ENCODE data around the gene RPL13A. TPM values are rescaled to one million over a fixed set of nuclear protein-coding genes. Genes with fewer than 3 reads are reported as not detected.

RPL13A gene
- total and polyA plus RNA-seq, 12 donors = 1,750 to 3,504 (median 2,569) TPM

- Histone ChIP-seq H3K4me1 (replicated peaks in 1 of 2) (peaks cover 0 to 6% of the 10 kb centered on the region in 2 donors), H3K9me3 (replicated peaks in 1 of 3) (no peaks in the 10 kb centered on the region), H3K27ac (no peak overlapping the region), H3K27me3 (no peaks in the 10 kb centered on the region), H3K36me3 (replicated peaks in 1 of 2) (peaks cover 0 to 8% of the 10 kb centered on the region in 2 donors), H3K4me3 (no peak overlapping the region)
- no peak for DNase-seq
- intact Hi-C loops (cut with DNase I) = no loop called here
- TF ChIP-seq POLR2A (IDR thresholded peaks at IDR 0.05) = no peak
- no peak for TF ChIP-seq CTCF (IDR thresholded peaks at IDR 0.05)
- WGBS, 4 donors = 89 to 93% (median 89%) methylated on average over 13 to 22 of the region's 22 CpGs
These were observed 37.5 kb downstream of the RPL13A start for GRCh38 chr19:49524812-49525455.

- intact Hi-C loops (cut with DNase I) = no loop called here
- peak overlapping the region in 2 of 4 donors; percentile 23 to 55 for H3K4me3 ChIP-seq
- peaks cover 6 to 8% of the 10 kb centered on the region in 2 donors for H3K4me1 ChIP-seq (replicated peaks in 1 of 2)
- no peak for TF ChIP-seq CTCF (IDR thresholded peaks at IDR 0.05)
- TF ChIP-seq POLR2A (IDR thresholded peaks at IDR 0.05) = no peak
- peak overlapping the region in 2 of 5 donors; percentile 73 to 88 for H3K27ac ChIP-seq
- WGBS, 4 donors = 35 to 66% (median 50%) methylated on average over 20 to 25 of the region's 25 CpGs
- H3K27me3 ChIP-seq = no peaks in the 10 kb centered on the region
- peak in 3 of 7 donors; percentile 31 to 53 (median 33) for DNase-seq
- H3K36me3 ChIP-seq (replicated peaks in 1 of 2) = no peaks in the 10 kb centered on the region
- no peaks in the 10 kb centered on the region for H3K9me3 ChIP-seq (replicated peaks in 1 of 3)
These were observed 40.9 kb downstream of the RPL13A start for GRCh38 chr19:49528211-49528771.

GRCh38 chr19:49530708-49531107 is 43.3 kb downstream of the RPL13A start:
- H3K27me3 ChIP-seq = no peaks in the 10 kb centered on the region
- H3K27ac ChIP-seq = no peak overlapping the region
- H3K4me3 ChIP-seq = no peak overlapping the region
- WGBS, 4 donors = 90 to 94% (median 93%) methylated on average over 3 to 7 of the region's 7 CpGs
- H3K9me3 ChIP-seq (replicated peaks in 1 of 3) = no peaks in the 10 kb centered on the region
- TF ChIP-seq CTCF (IDR thresholded peaks at IDR 0.05) (no peak), POLR2A (IDR thresholded peaks at IDR 0.05) (no peak)
- no peak for DNase-seq
- H3K36me3 ChIP-seq (replicated peaks in 1 of 2) = no peaks in the 10 kb centered on the region
- H3K4me1 ChIP-seq (replicated peaks in 1 of 2) = peaks cover 19 to 20% of the 10 kb centered on the region in 2 donors
- intact Hi-C loops (cut with DNase I) = no loop called here

GRCh38 chr19:49533551-49534488 is 46.4 kb downstream of the RPL13A start:
- TF ChIP-seq CTCF (IDR thresholded peaks at IDR 0.05) (peak in 5 of 6 experiments; percentile 7 to 43 (median 25)), POLR2A (IDR thresholded peaks at IDR 0.05) (no peak)
- no peaks in the 10 kb centered on the region for H3K27me3 ChIP-seq
- intact Hi-C loops (cut with DNase I) = no loop called here
- peak overlapping the region in 2 of 4 donors; percentile 54 to 70 for H3K4me3 ChIP-seq
- no peaks in the 10 kb centered on the region for H3K9me3 ChIP-seq (replicated peaks in 1 of 3)
- H3K36me3 ChIP-seq (replicated peaks in 1 of 2) = peaks cover 0 to 14% of the 10 kb centered on the region in 2 donors
- peaks cover 14 to 19% of the 10 kb centered on the region in 2 donors for H3K4me1 ChIP-seq (replicated peaks in 1 of 2)
- 3 to 10% (median 4%) methylated on average over 11 to 86 of the region's 87 CpGs for WGBS, 4 donors
- H3K27ac ChIP-seq = peak overlapping the region in 1 of 5 donors; percentile 4
- peak; percentile 62 to 84 (median 79) for DNase-seq
